ENCODE results near the gene AGMAT.

- TF ChIP-seq EGR1 (IDR thresholded peaks at IDR 0.05): no peak
- TF ChIP-seq CEBPB (IDR thresholded peaks at IDR 0.05): no peak
- no peak for TF ChIP-seq CREB1 (IDR thresholded peaks at IDR 0.05; ENCODE audit: low read depth)
- no peak for TF ChIP-seq RAD21 (IDR thresholded peaks at IDR 0.05; ENCODE audit: low read depth)
- no peak for TF ChIP-seq REST (IDR thresholded peaks at IDR 0.05; ENCODE audit: low read depth)
- no peak for TF ChIP-seq TEAD4 (IDR thresholded peaks at IDR 0.05)
- TF ChIP-seq EP300 (IDR thresholded peaks at IDR 0.05; ENCODE audit: borderline replicate concordance): no peak
- no peak for TF ChIP-seq TCF12 (IDR thresholded peaks at IDR 0.05; ENCODE audit: low read depth)
- no peak for TF ChIP-seq FOXM1 (IDR thresholded peaks at IDR 0.05; ENCODE audit: borderline replicate concordance, low read depth)
Observed at GRCh38 chr1:15618077-15618654, 33.3 kb upstream of the AGMAT start.

All from Ishikawa (cell line).